ENCODE results near the gene TCF4.
A peak's percentile ranks its signal among the peaks of the same experiment; 100 is the strongest.

TCF4 gene

DNA sequence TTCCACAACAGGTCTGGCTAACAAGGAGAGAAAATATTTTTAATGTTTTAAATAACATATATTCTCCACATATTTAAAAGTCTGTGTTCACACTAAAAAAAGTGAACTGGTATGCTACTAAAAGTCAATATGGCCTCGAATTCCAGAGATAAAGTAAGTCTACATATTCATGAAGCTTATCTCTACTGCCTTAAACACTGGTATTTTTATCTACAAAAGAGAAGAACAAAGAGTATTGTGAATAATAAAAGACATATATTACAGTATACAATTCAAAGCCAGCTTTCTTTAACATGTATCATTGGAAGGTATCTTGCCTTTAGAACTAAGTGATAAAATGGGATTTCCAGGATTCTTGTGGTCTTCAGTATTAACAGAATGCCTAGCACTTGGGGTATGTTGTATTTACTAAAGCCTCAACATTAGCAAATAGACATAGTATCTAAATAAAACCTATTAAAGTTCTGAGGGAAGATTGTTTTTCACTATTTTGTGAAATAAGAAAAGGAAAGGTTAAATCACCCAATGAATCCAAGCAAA lies 325.9 kb downstream of the TCF4 start:
- Mint-ChIP-seq H3K4me3 (no peak overlapping the region), H3K4me1 (ENCODE audit: low read depth) (no peaks in the 10 kb centered on the region), H3K27ac (no peak overlapping the region), H3K36me3 (ENCODE audit: low read depth) (no peaks in the 10 kb centered on the region), H3K27me3 (no peaks in the 10 kb centered on the region), H3K9me3 (no peaks in the 10 kb centered on the region)
- DNase-seq, result no peak

DNA sequence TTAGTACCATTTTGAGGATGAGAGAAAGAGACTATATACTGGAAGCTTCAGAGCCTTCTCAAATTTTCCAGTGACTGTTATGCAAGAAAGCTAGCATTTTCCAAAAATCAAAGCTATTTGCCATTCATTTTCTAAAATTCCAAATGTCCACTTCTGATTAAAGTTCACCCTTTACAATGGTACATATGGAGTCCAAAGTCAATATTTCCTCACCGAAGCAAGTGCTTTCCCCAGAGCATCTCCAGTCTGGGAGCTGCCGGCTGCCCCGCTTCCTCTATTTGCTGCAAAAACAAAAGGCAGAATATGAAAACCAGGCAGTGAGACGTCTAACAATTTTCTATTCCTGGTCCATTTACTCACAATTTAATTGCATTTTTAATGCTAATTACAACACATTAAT lies 326.7 kb downstream of the TCF4 start:
- H3K9me3 Mint-ChIP-seq, result no peaks in the 10 kb centered on the region
- no peak overlapping the region for H3K27ac Mint-ChIP-seq
- H3K36me3 Mint-ChIP-seq (ENCODE audit: low read depth), result no peaks in the 10 kb centered on the region
- no peaks in the 10 kb centered on the region for H3K4me1 Mint-ChIP-seq (ENCODE audit: low read depth)
- no peak for DNase-seq
- H3K27me3 Mint-ChIP-seq, result no peaks in the 10 kb centered on the region
- no peak overlapping the region for H3K4me3 Mint-ChIP-seq

DNA sequence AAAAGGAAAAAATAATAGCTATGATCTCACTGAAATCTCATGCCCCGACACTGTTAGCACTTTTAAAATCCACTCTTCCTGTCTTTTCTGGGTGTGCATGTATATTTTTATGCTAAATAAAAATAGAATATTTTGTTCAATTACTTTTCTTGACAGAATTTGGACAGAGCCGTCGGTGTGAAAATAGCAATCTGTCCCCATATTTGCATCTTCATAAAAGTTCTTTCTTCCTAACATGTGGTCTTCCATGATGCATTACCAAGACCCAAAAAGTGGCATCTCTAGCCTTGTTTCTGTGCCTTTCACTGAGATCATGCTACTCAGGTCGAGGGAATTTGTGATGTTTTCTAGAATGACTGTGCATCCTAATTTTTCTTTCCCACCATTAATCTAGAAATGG lies 329.9 kb downstream of the TCF4 start:
- H3K4me1 Mint-ChIP-seq (ENCODE audit: low read depth), result no peaks in the 10 kb centered on the region
- no peaks in the 10 kb centered on the region for H3K36me3 Mint-ChIP-seq (ENCODE audit: low read depth)
- no peaks in the 10 kb centered on the region for H3K9me3 Mint-ChIP-seq
- H3K27me3 Mint-ChIP-seq, result no peaks in the 10 kb centered on the region
- no peak for DNase-seq
- no peak overlapping the region for H3K27ac Mint-ChIP-seq
- no peak overlapping the region for H3K4me3 Mint-ChIP-seq

- Mint-ChIP-seq H3K9me3 (no peaks in the 10 kb centered on the region), H3K27me3 (no peaks in the 10 kb centered on the region)
Observed at GRCh38 chr18:55256929-55257289, 331.1 kb downstream of the TCF4 start.

DNA sequence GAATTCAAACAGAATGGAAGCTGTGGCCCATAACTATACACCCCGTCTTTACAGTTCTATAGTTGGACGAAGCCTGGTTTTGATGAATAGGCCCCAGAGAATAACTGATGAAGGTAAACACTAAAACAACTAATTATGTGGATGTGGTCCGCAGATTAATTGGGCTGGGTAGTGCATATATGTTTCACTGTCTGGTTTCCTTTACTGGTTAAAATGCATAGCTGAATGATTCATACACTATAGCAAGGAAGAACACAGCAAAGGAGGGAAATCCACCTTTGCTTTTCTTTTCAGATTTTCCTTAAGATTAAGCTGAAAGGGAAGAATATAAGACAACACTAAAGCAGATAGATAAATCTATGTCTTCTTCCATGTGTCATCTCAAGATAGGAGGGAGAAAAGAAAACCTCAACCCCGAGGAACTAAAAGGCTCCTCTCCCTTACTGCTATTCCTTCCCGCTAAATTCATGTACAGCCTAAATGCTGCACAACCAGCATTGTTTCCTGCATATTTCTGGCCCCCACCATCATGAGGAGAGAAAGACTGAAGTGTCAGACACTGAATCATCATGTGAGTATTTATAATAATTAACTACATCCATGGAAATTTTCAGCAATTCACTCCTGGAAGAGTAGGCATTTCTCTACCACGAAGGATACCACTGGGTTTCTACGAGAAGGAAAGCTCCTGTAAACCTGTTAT lies 331.6 kb downstream of the TCF4 start:
- Mint-ChIP-seq H3K27ac (no peak overlapping the region), H3K9me3 (no peaks in the 10 kb centered on the region), H3K27me3 (no peaks in the 10 kb centered on the region), H3K36me3 (ENCODE audit: low read depth) (no peaks in the 10 kb centered on the region), H3K4me3 (no peak overlapping the region), H3K4me1 (ENCODE audit: low read depth) (no peaks in the 10 kb centered on the region)
- no peak for DNase-seq

More at GRCh38 chr18:55256929-55257289, 331.1 kb downstream of the TCF4 start:
- Mint-ChIP-seq H3K4me1 (ENCODE audit: low read depth) (no peaks in the 10 kb centered on the region), H3K4me3 (no peak overlapping the region), H3K27ac (no peak overlapping the region), H3K36me3 (ENCODE audit: low read depth) (no peaks in the 10 kb centered on the region)
- DNase-seq, result no peak

DNA sequence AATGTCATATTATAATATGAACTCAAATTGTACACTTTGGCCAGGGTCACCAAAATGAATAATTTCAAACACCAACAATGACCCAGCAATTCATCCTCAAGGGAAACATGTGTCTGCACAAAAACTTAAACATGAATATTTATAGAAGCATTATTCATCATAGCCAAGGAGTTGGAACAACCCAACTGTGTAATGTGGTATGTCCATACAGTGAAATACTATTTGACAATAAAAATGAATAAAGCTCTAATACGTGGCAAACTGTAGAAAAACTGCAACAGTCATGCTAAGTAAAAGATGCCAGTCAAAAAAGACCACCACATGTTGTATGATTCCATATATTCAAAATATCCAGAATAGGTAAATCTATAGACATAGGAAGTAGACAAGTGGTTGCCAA lies 334.2 kb downstream of the TCF4 start:
- Mint-ChIP-seq H3K36me3 (ENCODE audit: low read depth) (no peaks in the 10 kb centered on the region), H3K27ac (no peak overlapping the region), H3K9me3 (no peaks in the 10 kb centered on the region), H3K4me1 (ENCODE audit: low read depth) (peaks cover 3% of the 10 kb centered on the region), H3K4me3 (no peak overlapping the region), H3K27me3 (no peaks in the 10 kb centered on the region)
- DNase-seq, result no peak

DNA sequence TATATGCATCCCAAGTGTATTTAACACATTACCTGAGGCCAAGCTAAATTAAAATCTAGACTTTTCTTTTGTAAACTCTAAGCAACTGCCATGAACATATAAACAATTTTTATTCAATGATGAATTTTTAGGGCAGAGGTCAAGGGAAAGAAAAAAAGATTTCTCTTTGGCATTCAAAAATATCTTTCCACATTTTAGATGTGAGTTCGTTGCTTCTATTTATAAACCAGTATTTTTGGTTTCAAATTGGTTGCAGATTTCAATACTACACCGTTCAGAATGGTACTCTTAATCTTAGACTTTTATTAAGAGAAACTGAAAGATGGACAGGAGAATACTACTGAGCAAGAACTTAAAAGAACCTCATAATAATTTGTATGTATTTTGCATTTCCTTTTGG lies 335.1 kb downstream of the TCF4 start:
- no peaks in the 10 kb centered on the region for H3K27me3 Mint-ChIP-seq
- DNase-seq, result no peak
- H3K4me1 Mint-ChIP-seq (ENCODE audit: low read depth), result peaks cover 3% of the 10 kb centered on the region
- H3K9me3 Mint-ChIP-seq, result no peaks in the 10 kb centered on the region
- no peak overlapping the region for H3K4me3 Mint-ChIP-seq
- no peaks in the 10 kb centered on the region for H3K36me3 Mint-ChIP-seq (ENCODE audit: low read depth)
- no peak overlapping the region for H3K27ac Mint-ChIP-seq

DNA sequence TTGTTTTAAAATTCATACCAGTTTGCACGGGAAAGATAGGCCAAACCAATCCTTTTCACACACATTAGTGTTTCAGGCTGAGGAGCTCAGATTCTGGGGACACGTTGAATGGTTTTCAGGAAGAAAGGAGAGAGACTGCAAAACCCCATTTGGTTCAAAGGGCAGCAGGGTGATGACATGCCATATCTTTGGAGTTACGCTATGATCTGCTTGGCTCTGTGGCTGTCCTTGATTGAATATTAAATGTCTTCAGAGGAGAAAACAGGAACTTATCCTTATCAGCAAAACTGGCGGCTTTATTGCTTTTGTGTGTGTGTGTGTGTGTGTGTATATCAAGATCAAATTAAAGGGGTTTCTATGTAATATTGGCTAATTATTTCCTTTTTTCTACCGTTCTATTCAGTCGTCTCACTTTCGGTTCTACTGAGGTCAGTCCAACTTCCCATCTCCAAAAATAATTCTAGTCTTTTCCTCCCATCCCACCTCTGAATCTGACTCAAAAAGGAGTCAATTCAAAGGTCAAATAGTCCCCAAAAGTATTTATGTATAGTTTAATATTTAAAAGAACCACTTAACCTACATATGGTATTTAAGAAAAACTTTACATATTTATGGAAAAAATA lies 335.8 kb downstream of the TCF4 start:
- Mint-ChIP-seq H3K4me3 (no peak overlapping the region), H3K36me3 (ENCODE audit: low read depth) (no peaks in the 10 kb centered on the region), H3K9me3 (no peaks in the 10 kb centered on the region), H3K27me3 (no peaks in the 10 kb centered on the region), H3K27ac (no peak overlapping the region), H3K4me1 (ENCODE audit: low read depth) (peaks cover 3% of the 10 kb centered on the region)
- DNase-seq, result no peak

DNA sequence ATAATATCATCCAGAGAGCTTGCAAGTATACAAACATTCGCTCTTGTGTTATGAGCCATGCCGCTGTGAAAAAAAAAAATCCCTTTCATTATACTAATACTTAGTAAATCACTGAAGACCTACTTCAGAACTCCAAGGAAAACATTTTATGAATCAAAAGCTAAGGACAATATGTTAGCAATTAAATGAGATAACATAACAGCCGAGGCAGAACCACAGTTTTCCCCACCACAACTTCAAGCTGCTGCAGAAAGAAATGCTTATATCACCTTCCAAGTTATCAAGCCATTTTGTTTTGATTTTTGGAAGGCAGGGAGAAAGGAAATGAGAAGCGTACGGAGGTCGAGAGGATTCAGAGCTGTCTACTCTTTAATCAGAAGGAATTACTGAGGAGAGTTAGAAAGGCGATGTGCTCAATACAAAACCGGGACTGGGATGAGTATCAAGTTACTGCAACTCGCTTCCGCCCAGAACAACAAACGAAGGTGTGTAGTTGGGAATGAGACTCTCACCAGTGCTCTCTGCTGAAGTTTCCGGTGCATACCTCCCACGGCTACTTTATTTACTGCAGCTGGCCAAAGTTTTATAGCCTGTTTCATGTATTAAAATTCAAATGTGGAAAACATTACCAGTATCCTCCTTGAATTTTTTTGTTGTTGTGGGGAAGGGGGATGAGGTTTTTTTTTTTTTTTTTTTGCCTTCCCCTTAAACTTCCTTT lies 336.6 kb downstream of the TCF4 start:
- Mint-ChIP-seq H3K9me3 (no peaks in the 10 kb centered on the region), H3K4me3 (no peak overlapping the region), H3K27me3 (no peaks in the 10 kb centered on the region), H3K4me1 (ENCODE audit: low read depth) (peaks cover 3% of the 10 kb centered on the region), H3K36me3 (ENCODE audit: low read depth) (no peaks in the 10 kb centered on the region), H3K27ac (no peak overlapping the region)
- no peak for DNase-seq

GRCh38 chr18:55250768-55251173 lies 337.2 kb downstream of the TCF4 start:
- Mint-ChIP-seq H3K36me3 (ENCODE audit: low read depth) (no peaks in the 10 kb centered on the region), H3K27ac (peak overlapping the region; percentile 13), H3K9me3 (no peaks in the 10 kb centered on the region), H3K4me1 (ENCODE audit: low read depth) (peaks cover 3% of the 10 kb centered on the region), H3K4me3 (no peak overlapping the region), H3K27me3 (no peaks in the 10 kb centered on the region)
- no peak for DNase-seq

GRCh38 chr18:55249550-55249949 lies 338.4 kb downstream of the TCF4 start:
- no peaks in the 10 kb centered on the region for H3K36me3 Mint-ChIP-seq (ENCODE audit: low read depth)
- H3K27me3 Mint-ChIP-seq, result peaks cover 4% of the 10 kb centered on the region
- H3K4me3 Mint-ChIP-seq, result no peak overlapping the region
- DNase-seq, result no peak
- H3K27ac Mint-ChIP-seq, result no peak overlapping the region
- no peaks in the 10 kb centered on the region for H3K9me3 Mint-ChIP-seq
- H3K4me1 Mint-ChIP-seq (ENCODE audit: low read depth), result peaks cover 3% of the 10 kb centered on the region

DNA sequence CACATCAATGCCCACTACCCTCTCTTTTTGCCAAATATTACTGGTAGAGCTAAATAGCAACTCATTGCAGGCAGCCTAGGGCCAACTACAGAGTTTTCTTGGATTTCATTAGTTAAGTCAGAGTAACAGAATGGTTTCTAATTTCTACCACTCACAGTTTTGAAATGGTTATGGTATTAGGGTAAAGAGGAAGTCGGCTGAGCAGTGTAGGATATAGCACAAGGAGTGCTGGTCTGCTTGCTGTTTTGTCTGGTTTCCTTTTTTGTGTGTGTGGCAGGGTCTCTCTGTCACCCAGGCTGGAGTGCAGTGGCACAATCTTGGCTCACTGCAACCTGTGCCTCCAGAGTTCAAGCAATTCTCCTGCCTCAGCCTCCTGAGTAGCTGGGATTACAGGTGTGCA lies 339.5 kb downstream of the TCF4 start:
- H3K9me3 Mint-ChIP-seq, result no peaks in the 10 kb centered on the region
- no peak for DNase-seq
- H3K4me1 Mint-ChIP-seq (ENCODE audit: low read depth), result peaks cover 3% of the 10 kb centered on the region
- H3K4me3 Mint-ChIP-seq, result no peak overlapping the region
- H3K36me3 Mint-ChIP-seq (ENCODE audit: low read depth), result no peaks in the 10 kb centered on the region
- no peak overlapping the region for H3K27ac Mint-ChIP-seq
- peaks cover 4% of the 10 kb centered on the region for H3K27me3 Mint-ChIP-seq

GRCh38 chr18:55247032-55247431 lies 341.0 kb downstream of the TCF4 start:
- Mint-ChIP-seq H3K4me1 (ENCODE audit: low read depth) (peaks cover 3% of the 10 kb centered on the region), H3K27ac (no peak overlapping the region), H3K4me3 (no peak overlapping the region), H3K9me3 (no peaks in the 10 kb centered on the region), H3K27me3 (peaks cover 4% of the 10 kb centered on the region), H3K36me3 (ENCODE audit: low read depth) (no peaks in the 10 kb centered on the region)
- DNase-seq, result no peak

DNA sequence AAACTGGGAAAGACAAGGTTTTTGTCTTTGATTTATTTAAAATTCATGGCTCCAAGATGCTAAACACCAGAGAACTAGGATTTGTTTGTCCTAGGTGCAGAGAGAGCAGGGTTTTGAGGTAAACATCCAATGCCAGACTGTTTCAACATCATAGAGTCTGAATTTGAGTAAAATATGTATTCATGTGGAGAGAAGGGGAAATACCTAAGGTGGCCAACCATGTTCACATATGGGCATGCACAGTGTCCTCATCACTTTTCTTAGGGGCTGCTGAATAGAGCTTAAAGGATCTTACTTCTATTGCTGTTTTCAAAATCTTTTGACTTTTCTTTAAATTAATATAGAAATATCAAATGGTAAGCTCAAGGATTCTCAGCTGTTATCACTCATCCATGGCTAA lies 341.7 kb downstream of the TCF4 start:
- H3K4me3 Mint-ChIP-seq, result no peak overlapping the region
- H3K27ac Mint-ChIP-seq, result no peak overlapping the region
- H3K36me3 Mint-ChIP-seq (ENCODE audit: low read depth), result no peaks in the 10 kb centered on the region
- H3K9me3 Mint-ChIP-seq, result no peaks in the 10 kb centered on the region
- peaks cover 3% of the 10 kb centered on the region for H3K4me1 Mint-ChIP-seq (ENCODE audit: low read depth)
- peaks cover 4% of the 10 kb centered on the region for H3K27me3 Mint-ChIP-seq
- DNase-seq, result no peak

DNA sequence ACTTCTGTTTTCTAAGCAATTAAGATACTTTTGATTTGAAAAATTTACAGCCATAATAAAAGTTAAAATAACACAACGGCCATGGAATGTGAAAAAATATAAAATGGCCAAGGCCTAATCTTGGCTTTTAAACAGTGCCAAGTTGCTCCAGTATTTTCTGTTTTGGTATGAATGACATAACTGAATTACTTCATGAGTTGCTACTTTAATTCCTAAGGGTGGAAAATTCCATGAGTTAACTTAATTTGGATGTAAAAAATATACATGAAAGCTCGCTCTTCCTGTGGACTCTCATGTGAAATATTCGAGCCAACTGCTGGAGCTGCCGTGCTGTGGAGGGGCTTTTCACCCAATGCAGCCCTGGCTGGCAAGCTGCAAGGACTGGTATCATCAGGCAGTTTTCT lies 342.8 kb downstream of the TCF4 start:
- H3K27ac Mint-ChIP-seq, result no peak overlapping the region

More for the DNA sequence above, 342.8 kb downstream of the TCF4 start:
- DNase-seq, result no peak
- H3K9me3 Mint-ChIP-seq, result no peaks in the 10 kb centered on the region
- H3K4me3 Mint-ChIP-seq, result no peak overlapping the region
- H3K4me1 Mint-ChIP-seq (ENCODE audit: low read depth), result no peaks in the 10 kb centered on the region
- peaks cover 4% of the 10 kb centered on the region for H3K27me3 Mint-ChIP-seq
- no peaks in the 10 kb centered on the region for H3K36me3 Mint-ChIP-seq (ENCODE audit: low read depth)
